Upper lobe of right lung (tissue), 1 donor: Measurements from ENCODE around the gene THY1. TPM values are rescaled to one million over a fixed set of nuclear protein-coding genes. Genes with fewer than 3 reads are reported as not detected.

Experiments used
- ATAC-seq: fragments of 200-7000 bp; cut with Tn5 transposase; one replicate; pipeline ENCODE4 v1.9.1; 2020; ENCODE audit warnings: mild to moderate bottlenecking, moderate library complexity
- DNase-seq: peaks from one replicate; pipeline ENCODE4 v3.0.0-alpha.2; 2020
- H3K27ac ChIP-seq: fragments of 200-600 bp; one replicate; pipeline ENCODE4 v1.8.0; 2022
- H3K27me3 ChIP-seq: fragments of 200-600 bp; one replicate; pipeline ENCODE4 v1.8.0; 2022; ENCODE audit warnings: mild to moderate bottlenecking
- H3K36me3 ChIP-seq: fragments of 200-600 bp; one replicate; pipeline ENCODE4 v1.8.0; 2022
- H3K4me1 ChIP-seq: fragments of 200-600 bp; one replicate; pipeline ENCODE4 v1.8.0; 2022
- H3K4me3 ChIP-seq: fragments of 200-600 bp; one replicate; pipeline ENCODE4 v1.8.0; 2022; ENCODE audit warnings: mild to moderate bottlenecking
- H3K9me3 ChIP-seq: fragments of 200-600 bp; one replicate; pipeline ENCODE4 v1.8.0; 2022
- intact Hi-C: fragments of 100-400 bp; cut with DNase I; formaldehyde crosslinking; loops from one replicate; pipeline ENCODE4 v1.11.0; 2022
- total RNA-seq: library from RNA; stranded (reverse); fragmentation: NEBNext Ultra II Directional; extraction: Animal tissue kit (Norgen Biotek cat#: 25700); gene quantifications from one replicate; pipeline ENCODE4 v1.2.1, GENCODE V29; 2021
- TF ChIP-seq, protein P1 (sequence below): fragments of 200-600 bp; IDR thresholded peaks from one replicate; pipeline ENCODE4 v1.8.0; 2022; ENCODE audit warnings: antibody characterized with exemption
- donor health status: DM: no; HTN: yes; CAD: no; lungs with severe emphysema.

THY1 gene
- total RNA-seq, 1 donor from 2014 or later = 7.8 TPM

DNA sequence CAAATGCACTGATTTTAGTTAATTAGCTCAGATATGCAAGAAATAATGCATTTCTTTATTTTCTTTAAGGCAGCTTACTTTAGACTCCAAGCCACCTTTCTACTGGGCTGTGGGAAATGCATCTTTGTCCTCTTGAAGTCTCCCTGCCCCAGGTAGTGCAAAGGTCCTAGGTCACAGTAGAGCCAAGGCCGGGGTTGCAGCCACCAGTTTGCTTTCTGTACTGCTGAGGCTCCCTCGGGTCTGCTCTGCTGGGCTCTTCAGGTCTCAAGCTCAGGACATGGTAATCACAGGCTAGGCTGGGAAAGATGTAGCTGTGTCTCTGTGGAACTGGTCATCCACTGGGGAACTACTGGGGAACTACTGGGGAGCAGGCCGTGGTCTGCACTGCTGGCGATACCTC is 25.4 kb upstream of the THY1 start:
- no peak for DNase-seq
- no peak for ATAC-seq
- intact Hi-C loops = no loop called here
- TF ChIP-seq, protein P1, sequence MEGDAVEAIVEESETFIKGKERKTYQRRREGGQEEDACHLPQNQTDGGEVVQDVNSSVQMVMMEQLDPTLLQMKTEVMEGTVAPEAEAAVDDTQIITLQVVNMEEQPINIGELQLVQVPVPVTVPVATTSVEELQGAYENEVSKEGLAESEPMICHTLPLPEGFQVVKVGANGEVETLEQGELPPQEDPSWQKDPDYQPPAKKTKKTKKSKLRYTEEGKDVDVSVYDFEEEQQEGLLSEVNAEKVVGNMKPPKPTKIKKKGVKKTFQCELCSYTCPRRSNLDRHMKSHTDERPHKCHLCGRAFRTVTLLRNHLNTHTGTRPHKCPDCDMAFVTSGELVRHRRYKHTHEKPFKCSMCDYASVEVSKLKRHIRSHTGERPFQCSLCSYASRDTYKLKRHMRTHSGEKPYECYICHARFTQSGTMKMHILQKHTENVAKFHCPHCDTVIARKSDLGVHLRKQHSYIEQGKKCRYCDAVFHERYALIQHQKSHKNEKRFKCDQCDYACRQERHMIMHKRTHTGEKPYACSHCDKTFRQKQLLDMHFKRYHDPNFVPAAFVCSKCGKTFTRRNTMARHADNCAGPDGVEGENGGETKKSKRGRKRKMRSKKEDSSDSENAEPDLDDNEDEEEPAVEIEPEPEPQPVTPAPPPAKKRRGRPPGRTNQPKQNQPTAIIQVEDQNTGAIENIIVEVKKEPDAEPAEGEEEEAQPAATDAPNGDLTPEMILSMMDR = no peak
- H3K4me3 ChIP-seq = no peak overlapping the region
- no peaks in the 10 kb centered on the region for H3K9me3 ChIP-seq
- H3K36me3 ChIP-seq = no peaks in the 10 kb centered on the region
- no peaks in the 10 kb centered on the region for H3K27me3 ChIP-seq
- no peaks in the 10 kb centered on the region for H3K4me1 ChIP-seq
- no peak overlapping the region for H3K27ac ChIP-seq

DNA sequence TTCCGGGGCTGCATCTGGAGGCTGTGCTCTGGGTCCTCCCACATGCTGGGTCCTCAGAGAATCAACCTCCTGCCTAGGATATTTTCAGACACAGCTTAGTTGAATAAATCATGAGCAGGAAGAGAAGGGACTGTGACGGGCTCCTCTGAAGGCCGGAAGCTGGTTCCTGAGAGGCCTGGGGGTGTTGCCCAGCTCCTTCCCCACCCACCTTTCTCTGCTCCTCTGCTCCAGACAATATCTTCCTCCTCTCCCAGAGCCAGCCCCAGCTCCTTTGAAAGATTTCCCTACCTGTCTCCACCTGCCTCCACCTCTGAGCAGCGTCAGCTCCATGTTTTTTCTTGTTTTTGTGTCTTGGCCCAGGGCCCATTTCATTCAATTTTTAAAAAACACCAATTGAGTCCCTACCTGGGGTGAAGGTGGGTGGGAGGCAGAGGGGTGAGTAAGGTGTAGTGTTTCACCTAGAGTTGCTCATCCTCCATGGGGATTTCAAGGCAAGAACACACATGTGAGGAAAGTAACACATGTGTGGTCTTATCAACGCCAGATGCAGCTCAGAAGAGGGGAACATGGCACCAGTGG is 24.8 kb upstream of the THY1 start:
- no peaks in the 10 kb centered on the region for H3K27me3 ChIP-seq
- ATAC-seq = no peak
- H3K4me3 ChIP-seq = no peak overlapping the region
- TF ChIP-seq, protein P1 = no peak
- no peak for DNase-seq
- H3K36me3 ChIP-seq = no peaks in the 10 kb centered on the region
- H3K4me1 ChIP-seq = no peaks in the 10 kb centered on the region
- no peaks in the 10 kb centered on the region for H3K9me3 ChIP-seq
- no peak overlapping the region for H3K27ac ChIP-seq
- intact Hi-C loops = no loop called here

DNA sequence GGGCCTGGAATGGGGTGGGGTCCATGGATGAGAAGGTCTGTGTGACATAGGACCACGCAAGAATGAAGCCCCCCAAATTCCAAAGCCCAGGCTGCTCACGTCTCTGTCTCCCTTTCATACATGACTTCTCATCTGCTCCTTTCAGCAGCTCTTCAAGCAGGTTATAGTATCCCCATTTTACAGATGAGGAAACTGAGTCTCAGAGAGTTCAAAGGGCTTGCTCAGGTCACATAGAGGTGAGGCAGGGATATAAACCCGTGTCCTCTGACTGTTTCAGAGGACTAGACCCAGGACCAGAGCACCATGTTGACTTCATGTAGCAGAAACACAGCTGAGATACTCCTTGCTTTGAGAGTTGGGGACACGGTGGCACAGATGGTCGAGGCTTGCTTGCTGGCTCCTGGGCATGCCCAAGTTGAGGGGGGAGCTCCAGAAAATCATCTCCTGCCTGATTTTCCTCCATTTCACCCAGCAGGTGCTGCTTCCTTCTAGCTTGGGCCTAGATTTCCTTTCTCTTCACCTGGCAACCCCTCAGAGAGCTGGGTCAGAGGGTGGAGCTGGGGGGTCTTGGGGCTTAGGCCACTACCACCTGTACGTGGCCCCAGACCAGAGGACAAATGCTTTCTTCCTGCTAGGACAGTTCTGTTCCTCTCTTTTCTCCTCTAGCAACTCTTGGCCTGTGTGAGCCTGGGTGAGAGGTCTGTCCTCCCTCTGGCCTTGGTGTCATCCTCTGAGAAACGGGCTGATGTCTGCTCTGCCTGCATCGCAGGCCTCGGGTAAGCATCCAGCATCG is 24.1 kb upstream of the THY1 start:
- H3K27me3 ChIP-seq = no peaks in the 10 kb centered on the region
- no peaks in the 10 kb centered on the region for H3K9me3 ChIP-seq
- TF ChIP-seq, protein P1 = no peak
- intact Hi-C loops = no loop called here
- H3K27ac ChIP-seq = no peak overlapping the region
- H3K4me3 ChIP-seq = no peak overlapping the region
- DNase-seq = no peak
- H3K4me1 ChIP-seq = no peaks in the 10 kb centered on the region
- no peak for ATAC-seq
- H3K36me3 ChIP-seq = no peaks in the 10 kb centered on the region

DNA sequence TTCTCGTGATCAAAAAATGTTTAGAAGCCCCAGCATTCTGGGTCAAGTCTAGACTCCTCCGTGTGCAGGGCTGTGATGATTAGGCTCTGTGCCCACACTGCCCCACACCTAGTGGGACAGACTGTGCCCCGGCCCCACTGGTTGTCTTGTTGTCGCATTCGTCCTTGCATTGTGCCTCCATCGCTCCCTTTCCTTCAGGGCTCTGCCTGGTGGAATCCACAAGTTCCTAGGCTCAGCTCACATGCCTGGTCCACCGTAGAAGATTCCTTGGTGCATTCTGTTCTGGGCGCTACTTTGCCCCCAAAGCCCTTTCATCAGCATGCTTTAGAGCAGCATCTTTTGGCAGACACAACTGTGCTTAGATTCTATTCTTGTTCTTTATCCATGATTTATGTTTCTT is 23.5 kb upstream of the THY1 start:
- Histone ChIP-seq H3K4me3 (no peak overlapping the region), H3K4me1 (no peaks in the 10 kb centered on the region), H3K27ac (peak overlapping the region; percentile 18), H3K9me3 (no peaks in the 10 kb centered on the region), H3K36me3 (no peaks in the 10 kb centered on the region), H3K27me3 (no peaks in the 10 kb centered on the region)
- intact Hi-C loops = no loop called here
- no peak for DNase-seq
- ATAC-seq = no peak
- TF ChIP-seq, protein P1 = no peak

DNA sequence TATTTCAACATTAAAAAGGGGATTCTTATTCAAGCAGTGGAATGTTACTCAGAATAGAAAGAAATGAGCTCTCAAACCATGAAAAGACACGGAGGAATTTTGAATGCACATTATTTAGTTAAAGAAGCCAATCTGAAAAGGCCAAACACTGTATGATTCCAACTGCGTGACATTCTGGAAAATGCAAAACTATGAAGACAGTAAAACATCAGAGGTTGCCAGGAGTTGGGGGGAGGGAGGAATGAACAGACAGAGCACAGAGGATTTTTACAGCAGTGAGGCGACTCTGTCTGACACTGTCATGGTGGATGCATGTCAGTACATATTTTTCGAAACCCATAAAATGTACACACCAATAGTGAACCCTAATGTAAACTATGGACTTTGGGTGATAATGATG is 22.9 kb upstream of the THY1 start:
- Histone ChIP-seq H3K36me3 (no peaks in the 10 kb centered on the region), H3K4me3 (no peak overlapping the region), H3K27ac (peak overlapping the region; percentile 18), H3K9me3 (no peaks in the 10 kb centered on the region), H3K27me3 (no peaks in the 10 kb centered on the region), H3K4me1 (no peaks in the 10 kb centered on the region)
- DNase-seq = no peak
- TF ChIP-seq, protein P1 = no peak
- intact Hi-C loops = no loop called here
- no peak for ATAC-seq
